Natural killer cell treated with Interleukin-12 subunit alpha and Interleukin-12 subunit beta and Interleukin-15 and Interleukin-18, amount 100 ng/mL, for 72 hours (primary cell): Measurements from ENCODE around the gene MEF2D. TPM values are rescaled to one million over a fixed set of nuclear protein-coding genes. Genes with fewer than 3 reads are reported as not detected.

Source experiments
- ATAC-seq, 2 donors: fragments of 150-1000 bp; cut with Tn5 transposase in 1 of 2; sonication (Bioruptor Pico), chemical (Tn5 transposase) in 1 of 2; 2 replicates each; pipeline ENCODE4 v1.10.0; 2021
- DNase-seq: peaks from one replicate; pipeline ENCODE4 v3.0.0; 2022; ENCODE audit warnings: low spot score
- H3K27ac Mint-ChIP-seq, 2 donors: 1 replicate in 1 of 2; 2 replicates in 1 of 2; pipeline ENCODE4 v1.8.0; 2022; ENCODE audit warnings: mixed read lengths in 2 of 2, mild to moderate bottlenecking in 1 of 2, moderate library complexity in 1 of 2
- H3K27me3 Mint-ChIP-seq, 2 donors: 1 replicate in 1 of 2; 2 replicates in 1 of 2; pipeline ENCODE4 v1.8.0; 2022; ENCODE audit warnings: mixed read lengths in 2 of 2
- H3K36me3 Mint-ChIP-seq: one replicate; pipeline ENCODE4 v1.8.0; 2022; ENCODE audit warnings: mixed read lengths
- H3K4me1 Mint-ChIP-seq, 2 donors: 1 replicate in 1 of 2; 2 replicates in 1 of 2; pipeline ENCODE4 v1.8.0; 2022; ENCODE audit warnings: low read depth in 2 of 2, mixed read lengths in 2 of 2, mild to moderate bottlenecking in 1 of 2
- H3K4me3 Mint-ChIP-seq: one replicate; pipeline ENCODE4 v1.8.0; 2022; ENCODE audit warnings: mixed read lengths
- H3K9me3 Mint-ChIP-seq: 2 replicates; pipeline ENCODE4 v1.8.0; 2022; ENCODE audit warnings: mixed read lengths
- total RNA-seq, 2 donors: library from RNA; stranded (reverse); gene quantifications; one replicate each; pipeline ENCODE4 v1.2.3, GENCODE V29; 2022

The MEF2D gene
- total RNA-seq, 2 donors from 2014 or later: 48.1 to 62.2 TPM

DNA sequence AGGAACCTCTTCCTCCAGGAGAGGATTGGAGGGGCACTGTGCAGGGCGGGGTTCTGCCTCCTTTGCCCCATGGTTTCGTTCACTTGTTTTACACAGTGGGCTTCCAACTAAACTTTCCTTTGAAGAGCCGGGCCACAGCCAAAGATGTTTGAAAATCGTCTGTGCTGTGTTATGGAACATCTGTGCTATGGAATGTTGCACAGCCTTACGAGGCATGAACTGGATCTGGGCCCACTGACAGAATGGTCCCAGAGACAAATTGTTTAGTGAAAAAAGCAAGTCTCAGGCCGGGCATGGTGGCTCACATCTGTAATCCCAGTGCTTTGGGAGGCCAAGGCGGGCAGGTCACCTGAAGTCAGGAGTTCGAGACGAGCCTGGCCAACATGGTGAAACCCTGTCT lies 12.6 kb upstream of the MEF2D start:
- H3K4me3 Mint-ChIP-seq: no peak overlapping the region
- peaks cover 12 to 22% of the 10 kb centered on the region in 2 donors for H3K4me1 Mint-ChIP-seq
- no peak overlapping the region for H3K27ac Mint-ChIP-seq
- ATAC-seq (no peak), DNase-seq (no peak)
- H3K27me3 Mint-ChIP-seq: no peaks in the 10 kb centered on the region
- no peaks in the 10 kb centered on the region for H3K36me3 Mint-ChIP-seq
- H3K9me3 Mint-ChIP-seq: no peaks in the 10 kb centered on the region

DNA sequence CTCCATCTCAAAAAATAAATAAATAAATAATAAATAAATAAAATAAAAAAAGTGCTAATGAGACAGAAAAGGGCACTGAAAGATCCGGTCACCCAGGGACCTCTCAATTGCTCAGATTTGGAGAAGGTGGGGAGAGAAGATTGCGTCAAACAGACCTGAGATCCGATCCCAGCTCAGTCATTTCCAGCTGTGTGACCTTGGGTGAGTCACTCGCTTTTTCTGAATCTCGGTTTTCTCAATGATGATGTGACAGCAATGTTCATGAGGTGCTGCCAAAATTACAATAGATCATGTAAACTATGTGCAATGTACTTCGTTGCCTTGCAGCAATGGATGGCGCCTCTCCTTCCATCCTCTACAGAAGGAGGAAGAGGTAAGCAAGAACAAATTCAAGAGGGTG lies 11.1 kb upstream of the MEF2D start:
- peaks cover 18 to 29% of the 10 kb centered on the region in 2 donors for H3K4me1 Mint-ChIP-seq
- no peaks in the 10 kb centered on the region for H3K36me3 Mint-ChIP-seq
- ATAC-seq: peak in 1 of 2 donors; percentile 74
- peak overlapping the region; percentile 15 for H3K4me3 Mint-ChIP-seq
- peak; percentile 25 for DNase-seq
- H3K27ac Mint-ChIP-seq: peak overlapping the region in 1 of 2 donors; percentile 65
- H3K27me3 Mint-ChIP-seq: no peaks in the 10 kb centered on the region
- H3K9me3 Mint-ChIP-seq: no peaks in the 10 kb centered on the region

DNA sequence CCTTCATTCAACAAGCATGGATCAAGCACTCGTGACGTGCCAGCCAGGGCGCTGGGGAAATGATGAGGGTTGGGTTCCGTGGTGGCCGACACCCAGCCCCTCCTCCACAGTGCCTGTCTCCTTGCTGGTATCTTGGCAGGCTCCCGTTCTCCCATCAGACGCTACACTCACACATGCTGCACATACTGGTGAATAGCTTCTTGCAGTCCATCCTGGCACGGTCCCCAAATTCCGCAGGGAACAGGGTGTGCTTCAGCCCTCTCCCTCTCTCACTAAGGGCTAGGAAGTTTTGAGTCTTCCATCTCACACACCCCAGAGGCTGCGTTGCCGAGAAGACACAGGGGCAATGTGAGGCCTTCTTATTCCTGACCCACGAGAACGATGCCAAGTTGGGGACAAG lies 10.1 kb upstream of the MEF2D start:
- Mint-ChIP-seq H3K27ac (peak overlapping the region in 1 of 2 donors; percentile 49), H3K4me1 (peaks cover 24 to 37% of the 10 kb centered on the region in 2 donors), H3K36me3 (no peaks in the 10 kb centered on the region), H3K4me3 (no peak overlapping the region), H3K9me3 (no peaks in the 10 kb centered on the region), H3K27me3 (no peaks in the 10 kb centered on the region)
- ATAC-seq (no peak), DNase-seq (no peak)

DNA sequence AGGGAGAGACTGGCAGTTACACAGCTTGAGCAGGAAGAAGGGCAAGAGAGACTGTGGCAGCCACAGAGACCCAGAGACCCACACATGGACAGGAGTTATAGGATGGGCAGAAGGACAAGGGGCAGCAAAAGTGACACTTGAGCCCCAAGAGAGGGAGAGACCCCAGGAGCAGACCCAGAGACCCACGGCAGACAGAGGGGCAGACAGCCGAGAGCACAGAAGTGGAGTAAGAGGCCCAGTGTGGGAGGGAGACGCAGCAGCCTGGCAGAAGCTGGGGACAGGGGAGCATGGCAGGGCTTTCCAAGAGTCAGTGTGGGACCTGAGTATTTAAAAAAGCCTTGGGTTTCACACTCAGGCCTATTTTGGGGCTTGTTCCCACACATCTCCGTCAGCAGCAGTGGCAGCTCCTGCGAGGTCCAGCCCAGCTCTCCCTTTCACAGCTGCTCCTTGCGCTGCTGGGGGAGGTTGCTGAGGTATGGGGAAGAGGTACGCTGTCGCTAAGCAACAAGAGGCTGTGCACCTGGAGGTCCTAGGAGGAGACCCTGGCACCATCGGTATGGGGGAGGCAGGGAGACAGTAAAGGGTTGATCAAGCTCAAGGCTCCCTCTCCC lies 9.0 kb upstream of the MEF2D start:
- peaks cover 33 to 46% of the 10 kb centered on the region in 2 donors for H3K4me1 Mint-ChIP-seq
- peak; percentile 6 for DNase-seq
- H3K36me3 Mint-ChIP-seq: no peaks in the 10 kb centered on the region
- H3K9me3 Mint-ChIP-seq: no peaks in the 10 kb centered on the region
- H3K27me3 Mint-ChIP-seq: no peaks in the 10 kb centered on the region
- H3K27ac Mint-ChIP-seq: peak overlapping the region; percentile 88 to 97
- H3K4me3 Mint-ChIP-seq: no peak overlapping the region
- ATAC-seq: no peak

GRCh38 chr1:156508955-156509234 lies 8.3 kb upstream of the MEF2D start:
- no peak for ATAC-seq
- Mint-ChIP-seq H3K27me3 (no peaks in the 10 kb centered on the region), H3K4me3 (peak overlapping the region; percentile 81), H3K9me3 (no peaks in the 10 kb centered on the region), H3K27ac (peak overlapping the region; percentile 88 to 97), H3K36me3 (no peaks in the 10 kb centered on the region), H3K4me1 (peaks cover 39 to 52% of the 10 kb centered on the region in 2 donors)
- no peak for DNase-seq

DNA sequence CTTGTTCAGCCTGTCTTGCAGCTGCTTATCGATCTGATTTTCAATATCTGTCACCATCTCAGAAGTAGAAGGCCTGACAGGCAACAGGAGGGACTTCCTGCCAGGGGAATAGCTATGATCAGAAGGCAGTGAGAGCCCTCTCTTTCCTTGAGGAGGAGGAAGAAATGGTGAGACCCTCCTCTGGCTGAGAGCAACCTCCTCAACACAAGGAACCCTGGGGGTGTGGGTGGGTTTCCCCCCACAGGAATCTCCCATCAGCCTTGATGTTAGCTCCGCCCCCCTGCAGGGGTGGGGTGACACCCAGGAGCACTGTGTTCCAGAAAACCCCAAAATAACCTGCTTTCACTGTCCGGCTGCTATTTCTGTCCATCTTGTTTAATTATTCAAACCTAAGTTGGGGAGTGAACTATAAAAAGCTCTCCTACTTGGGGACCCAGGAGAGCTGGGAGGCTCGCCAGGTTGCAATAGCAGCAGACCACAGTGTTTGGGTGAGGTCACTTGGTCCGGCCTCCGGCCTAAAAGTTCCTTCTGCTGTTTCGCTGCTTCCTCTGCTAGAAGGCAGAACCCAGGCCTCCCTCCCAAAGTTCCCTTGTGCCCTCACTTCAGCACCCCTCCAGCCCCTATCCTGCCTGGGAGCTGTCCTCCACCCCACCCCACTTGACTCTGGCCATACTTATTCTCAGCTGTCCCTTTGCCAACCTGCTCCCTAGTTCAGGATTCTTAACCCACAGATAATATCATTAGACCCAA lies 7.8 kb upstream of the MEF2D start:
- DNase-seq: peak; percentile 79
- Mint-ChIP-seq H3K4me1 (peaks cover 43 to 58% of the 10 kb centered on the region in 2 donors), H3K36me3 (no peaks in the 10 kb centered on the region), H3K4me3 (peak overlapping the region; percentile 81), H3K9me3 (no peaks in the 10 kb centered on the region), H3K27ac (peak overlapping the region; percentile 88 to 97), H3K27me3 (no peaks in the 10 kb centered on the region)
- no peak for ATAC-seq

DNA sequence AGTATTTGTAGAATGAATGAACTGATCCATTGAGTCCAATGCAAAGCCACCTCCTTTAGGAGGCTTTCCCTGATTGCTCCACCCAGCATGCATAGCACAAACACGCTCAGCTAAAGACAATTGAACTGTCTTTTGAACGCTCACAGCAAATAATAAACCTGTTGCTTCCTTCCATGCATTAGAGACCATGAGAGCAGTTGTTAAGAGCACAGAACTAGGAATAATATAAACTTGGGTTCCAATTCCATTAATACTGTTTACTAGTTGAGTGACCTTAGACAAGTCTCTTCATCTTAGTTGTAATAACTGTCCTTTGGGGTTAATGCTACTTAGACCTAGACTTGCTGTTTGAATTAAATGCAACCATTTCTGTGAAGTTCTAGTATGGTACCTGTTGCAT lies 5.9 kb upstream of the MEF2D start:
- peak overlapping the region; percentile 80 for H3K4me3 Mint-ChIP-seq
- ATAC-seq: no peak
- no peak for DNase-seq
- peaks cover 57 to 63% of the 10 kb centered on the region in 2 donors for H3K4me1 Mint-ChIP-seq
- H3K27ac Mint-ChIP-seq: peak overlapping the region; percentile 97
- H3K9me3 Mint-ChIP-seq: no peaks in the 10 kb centered on the region
- no peaks in the 10 kb centered on the region for H3K36me3 Mint-ChIP-seq
- H3K27me3 Mint-ChIP-seq: no peaks in the 10 kb centered on the region

DNA sequence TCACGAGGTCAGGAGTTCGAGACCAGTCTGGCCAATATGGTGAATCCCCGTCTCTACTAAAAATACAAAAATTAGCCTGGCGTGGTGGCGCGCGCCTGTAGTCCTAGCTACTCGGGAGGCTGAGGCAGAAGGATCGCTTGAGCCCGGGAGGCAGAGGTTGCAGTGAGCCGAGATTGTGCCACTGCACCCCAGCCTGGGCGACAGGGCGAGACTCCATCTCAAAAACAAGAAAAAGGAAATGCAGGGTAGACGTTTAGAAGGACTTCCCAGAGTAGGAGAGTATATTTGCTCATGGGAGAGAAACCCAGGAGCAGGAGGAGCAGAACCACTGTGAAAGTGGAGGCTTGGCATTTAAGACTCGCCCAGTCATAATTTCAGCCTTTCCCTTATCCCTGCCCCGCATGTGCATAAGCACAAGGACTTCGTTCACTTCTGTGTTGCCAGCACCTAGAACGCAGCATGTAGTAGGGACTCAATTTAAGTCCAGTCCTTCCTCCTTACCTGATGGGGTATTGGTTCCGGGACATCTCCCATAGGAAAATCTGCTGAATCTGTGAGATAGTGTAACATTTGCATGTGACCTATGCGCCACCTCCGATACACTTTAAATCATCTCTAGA lies 5.2 kb upstream of the MEF2D start:
- Mint-ChIP-seq H3K36me3 (no peaks in the 10 kb centered on the region), H3K4me1 (peaks cover 57 to 63% of the 10 kb centered on the region in 2 donors), H3K27ac (peak overlapping the region; percentile 97), H3K9me3 (no peaks in the 10 kb centered on the region), H3K4me3 (peak overlapping the region; percentile 80), H3K27me3 (no peaks in the 10 kb centered on the region)
- DNase-seq (no peak), ATAC-seq (no peak)

GRCh38 chr1:156504821-156505678 lies 4.5 kb upstream of the MEF2D start:
- Mint-ChIP-seq H3K36me3 (no peaks in the 10 kb centered on the region), H3K27ac (peak overlapping the region; percentile 97), H3K9me3 (no peaks in the 10 kb centered on the region)

GRCh38 chr1:156504438-156504813 lies 3.9 kb upstream of the MEF2D start:
- DNase-seq: no peak
- peaks cover 57 to 63% of the 10 kb centered on the region in 2 donors for H3K4me1 Mint-ChIP-seq
- H3K27me3 Mint-ChIP-seq: no peaks in the 10 kb centered on the region
- H3K4me3 Mint-ChIP-seq: peak overlapping the region; percentile 76
- H3K36me3 Mint-ChIP-seq: no peaks in the 10 kb centered on the region
- peak overlapping the region; percentile 97 for H3K27ac Mint-ChIP-seq
- ATAC-seq: no peak
- no peaks in the 10 kb centered on the region for H3K9me3 Mint-ChIP-seq

More at GRCh38 chr1:156504821-156505678, 4.5 kb upstream of the MEF2D start:
- Mint-ChIP-seq H3K27me3 (no peaks in the 10 kb centered on the region), H3K4me3 (peak overlapping the region; percentile 80), H3K4me1 (peaks cover 57 to 63% of the 10 kb centered on the region in 2 donors)
- ATAC-seq: peak; percentile 76 to 79
- DNase-seq: peak; percentile 97

- Mint-ChIP-seq H3K9me3 (no peaks in the 10 kb centered on the region), H3K36me3 (no peaks in the 10 kb centered on the region), H3K4me3 (peak overlapping the region; percentile 76), H3K27me3 (no peaks in the 10 kb centered on the region), H3K27ac (peak overlapping the region; percentile 97), H3K4me1 (peaks cover 55 to 60% of the 10 kb centered on the region in 2 donors)
- DNase-seq (no peak), ATAC-seq (no peak)
Observed at GRCh38 chr1:156503698-156504437, 3.3 kb upstream of the MEF2D start.

GRCh38 chr1:156502894-156503697 lies 2.5 kb upstream of the MEF2D start:
- peak overlapping the region; percentile 97 for H3K27ac Mint-ChIP-seq
- H3K9me3 Mint-ChIP-seq: no peaks in the 10 kb centered on the region
- H3K4me3 Mint-ChIP-seq: peak overlapping the region; percentile 76
- DNase-seq (no peak), ATAC-seq (no peak)
- no peaks in the 10 kb centered on the region for H3K36me3 Mint-ChIP-seq
- H3K27me3 Mint-ChIP-seq: no peaks in the 10 kb centered on the region
- H3K4me1 Mint-ChIP-seq: peaks cover 54 to 60% of the 10 kb centered on the region in 2 donors
